ENCODE measurements around the gene LPP.

LPP gene

DNA sequence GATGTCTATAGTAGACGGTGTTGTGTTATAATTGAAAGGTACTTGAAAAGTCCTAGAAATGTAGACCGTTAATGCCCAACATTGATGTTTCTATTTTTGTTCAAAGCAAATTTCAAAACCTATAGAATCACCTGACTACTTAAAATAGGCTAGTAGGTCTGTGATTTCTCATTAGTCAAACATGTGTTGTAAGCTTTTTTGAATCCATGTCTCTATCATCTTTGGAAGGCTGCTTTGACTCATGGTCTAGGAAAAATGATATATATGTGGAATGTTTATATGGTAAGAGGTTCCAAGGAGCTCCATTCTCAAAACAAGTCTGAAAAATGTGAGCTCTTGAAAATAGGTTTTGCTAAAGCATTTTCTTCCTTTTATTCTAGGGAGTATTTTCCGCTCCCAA, 375.3 kb downstream of the LPP start:
- no peak for DNase-seq

DNA sequence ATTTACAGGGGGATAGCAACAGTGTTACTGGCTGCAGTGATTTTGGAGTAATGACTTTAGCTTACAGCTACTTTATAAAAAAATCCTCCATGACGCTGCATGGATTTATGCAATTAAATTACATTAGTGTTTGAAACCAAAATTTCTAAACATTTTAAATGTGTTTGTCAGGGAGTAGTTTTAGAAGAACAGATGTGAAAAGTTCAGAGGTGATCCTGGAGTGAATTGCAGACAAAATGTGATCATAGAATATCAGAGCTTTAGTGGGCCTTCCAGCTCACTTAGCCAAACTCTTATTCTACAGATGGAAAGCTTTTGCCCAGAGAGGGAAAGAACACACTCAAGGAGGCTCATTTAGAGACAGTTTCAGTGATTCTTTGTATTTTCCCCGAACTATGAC, 376.3 kb downstream of the LPP start:
- DNase-seq, result no peak

DNA sequence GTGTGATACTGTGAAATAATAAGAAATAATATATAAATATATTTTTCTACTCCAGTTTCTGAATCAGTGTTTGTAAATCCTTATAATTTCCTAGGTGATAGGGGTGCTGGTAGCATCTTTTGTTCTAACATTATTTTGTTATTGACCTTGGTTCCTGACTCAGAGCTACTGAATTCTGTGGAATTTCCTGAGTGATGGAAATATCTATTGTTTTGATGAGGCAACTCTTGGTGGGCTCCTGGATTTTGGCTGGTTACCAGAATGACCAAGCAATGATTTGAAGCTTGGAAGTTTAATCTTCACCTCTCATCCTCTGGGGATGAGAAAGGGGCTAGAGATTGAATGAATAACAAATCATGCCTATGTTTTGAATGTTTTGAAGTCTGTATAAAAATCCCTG, 377.3 kb downstream of the LPP start:
- no peak for DNase-seq

DNA sequence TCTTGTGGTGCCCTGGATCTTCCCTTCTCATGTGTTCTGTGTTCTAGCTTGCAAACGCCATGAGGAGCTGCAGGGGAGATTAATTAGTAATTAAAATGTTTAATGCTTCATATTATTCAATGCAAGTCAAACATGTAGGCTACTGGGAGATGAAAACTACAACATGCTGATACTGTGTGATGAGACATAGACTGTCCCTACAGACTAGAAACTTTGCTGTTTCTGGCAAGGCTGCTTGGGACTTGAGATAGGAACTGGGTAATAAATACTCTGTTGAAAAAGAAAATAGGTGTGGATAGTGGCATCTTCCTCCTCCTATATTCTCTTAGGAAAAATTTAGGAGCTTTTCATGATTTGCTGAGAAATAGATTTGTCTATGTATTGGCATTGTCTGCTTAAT, 379.2 kb downstream of the LPP start:
- DNase-seq, result no peak

DNA sequence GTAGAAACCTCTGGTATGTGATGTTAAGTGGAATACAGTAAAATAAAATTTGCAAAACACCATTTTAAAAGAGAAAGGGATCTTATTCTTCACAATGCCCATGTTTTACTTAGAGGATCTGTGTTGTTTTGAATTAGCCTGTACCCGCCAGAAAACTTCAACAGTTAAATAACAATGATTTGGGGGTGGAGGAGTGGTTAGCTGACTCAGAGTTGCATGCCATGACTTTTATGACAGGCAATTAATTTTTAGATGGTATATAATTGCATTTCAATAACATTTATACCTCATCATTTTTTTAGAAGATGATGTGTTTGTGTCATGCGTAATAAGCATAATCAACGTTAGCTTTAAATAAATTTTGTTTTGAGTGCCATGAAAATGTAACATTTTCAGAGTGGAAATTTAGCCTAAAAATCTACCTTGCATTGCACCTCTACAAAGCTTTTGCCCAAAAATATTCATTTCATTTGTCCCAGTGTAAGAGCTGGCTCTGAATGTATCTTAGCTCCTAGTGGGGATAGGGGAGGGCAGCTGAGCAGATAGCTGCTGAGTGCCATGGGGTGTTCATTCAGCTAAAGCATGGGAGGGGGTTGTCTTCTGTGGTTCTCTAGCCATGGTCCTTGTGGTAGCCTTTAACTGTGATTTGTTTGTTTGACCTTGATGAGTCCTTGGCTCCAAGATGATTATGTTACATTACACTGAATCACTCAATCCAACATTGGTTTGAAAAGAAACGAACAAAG, 379.8 kb downstream of the LPP start:
- no peak for DNase-seq

DNA sequence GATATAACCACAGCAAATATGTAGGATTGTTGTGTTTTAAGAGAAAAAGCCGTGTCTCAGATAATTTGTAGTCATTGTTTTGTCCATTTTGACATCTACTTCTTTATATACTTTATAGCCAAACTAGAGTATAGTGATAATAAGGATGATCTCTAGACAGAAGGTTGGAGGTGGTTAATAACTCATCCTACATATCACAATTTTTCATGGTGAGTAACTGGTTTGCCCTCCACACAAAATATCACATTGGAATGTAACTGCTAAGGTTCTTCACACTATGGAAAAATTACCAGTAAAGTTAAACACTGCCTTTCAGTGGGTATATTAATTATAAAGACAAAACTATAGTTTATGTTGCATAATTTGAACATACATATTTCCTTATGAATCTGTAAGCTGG, 380.7 kb downstream of the LPP start:
- DNase-seq, result no peak

DNA sequence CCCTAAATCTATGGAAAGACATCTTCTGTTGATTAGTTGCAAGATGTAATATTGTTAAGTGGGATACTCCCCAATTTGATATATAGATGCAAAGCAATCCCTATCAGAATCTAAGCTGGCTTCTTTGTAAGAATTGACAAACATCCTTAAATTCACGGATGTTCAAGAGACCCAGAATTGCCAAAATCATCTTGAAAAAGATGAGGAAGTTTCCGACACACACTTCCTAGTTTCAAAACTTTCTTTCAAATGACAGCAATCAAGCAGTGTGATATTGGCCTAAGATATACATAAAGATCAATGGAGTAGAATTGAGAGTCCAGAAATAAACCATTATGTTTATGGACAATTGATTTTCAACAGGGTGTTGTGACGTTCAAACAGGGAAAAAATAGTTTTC, 383.6 kb downstream of the LPP start:
- no peak for DNase-seq

DNA sequence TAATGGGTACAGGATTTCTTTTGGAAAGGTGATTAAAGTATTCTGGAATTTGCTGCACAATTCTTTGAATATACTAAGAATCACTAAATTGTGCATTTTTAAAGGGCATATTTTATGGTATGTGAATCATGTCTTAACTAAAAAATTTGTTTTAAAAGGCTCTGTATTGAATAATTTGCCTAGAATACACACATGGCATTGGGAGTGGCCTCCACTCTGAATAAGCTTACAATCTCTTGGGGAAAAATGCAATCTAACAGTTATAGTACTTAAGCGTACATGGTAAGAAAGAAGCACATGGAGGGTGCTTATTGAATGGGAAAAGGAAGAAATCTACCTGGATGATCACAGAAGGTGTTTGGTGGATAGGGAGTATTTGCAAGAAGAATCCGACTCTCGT, 385.1 kb downstream of the LPP start:
- DNase-seq, result no peak

DNA sequence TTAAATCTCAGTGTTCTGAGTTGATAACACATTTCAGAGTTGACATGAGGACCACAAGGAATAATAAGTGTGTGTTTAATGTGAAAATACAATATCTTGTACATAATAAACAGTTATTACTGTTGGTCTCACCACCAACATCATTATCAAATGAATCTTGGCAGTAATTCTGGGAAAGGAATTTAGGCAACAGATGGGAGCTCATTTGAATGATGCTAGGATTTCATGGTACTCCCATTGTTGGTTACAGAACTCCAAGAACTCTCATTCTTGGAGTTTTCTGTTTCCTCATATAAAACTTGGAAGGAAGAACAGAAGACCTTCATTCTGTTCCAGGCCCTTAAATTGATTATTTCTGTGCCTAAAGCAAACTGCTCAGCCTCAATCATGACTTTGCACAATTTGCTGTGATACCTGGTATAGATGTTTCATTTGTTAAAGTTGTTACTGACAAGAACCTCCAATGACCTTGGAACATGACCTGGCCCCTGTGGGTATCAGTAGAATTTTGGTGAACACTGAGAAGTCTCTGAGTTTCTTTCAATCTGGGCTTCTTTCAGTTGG, 385.8 kb downstream of the LPP start:
- no peak for DNase-seq

DNA sequence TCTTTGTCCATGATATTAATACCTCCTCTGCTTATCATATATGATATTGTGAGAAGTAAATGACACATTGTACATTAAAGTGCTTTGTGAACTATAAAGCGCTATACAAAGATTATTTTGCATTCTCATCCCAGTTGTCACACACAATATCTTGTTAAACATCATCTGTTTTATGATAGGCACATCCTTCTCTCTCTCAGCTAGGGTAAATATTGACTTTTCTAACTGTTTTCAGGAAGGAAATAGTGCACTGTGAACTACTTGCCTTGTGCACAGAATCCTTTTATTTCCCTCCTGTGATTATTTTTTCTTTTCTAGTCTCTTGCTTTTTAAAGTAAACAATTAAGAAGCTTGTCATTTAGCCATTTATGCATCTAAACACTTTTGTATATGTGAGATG, 388.2 kb downstream of the LPP start:
- no peak for DNase-seq

DNA sequence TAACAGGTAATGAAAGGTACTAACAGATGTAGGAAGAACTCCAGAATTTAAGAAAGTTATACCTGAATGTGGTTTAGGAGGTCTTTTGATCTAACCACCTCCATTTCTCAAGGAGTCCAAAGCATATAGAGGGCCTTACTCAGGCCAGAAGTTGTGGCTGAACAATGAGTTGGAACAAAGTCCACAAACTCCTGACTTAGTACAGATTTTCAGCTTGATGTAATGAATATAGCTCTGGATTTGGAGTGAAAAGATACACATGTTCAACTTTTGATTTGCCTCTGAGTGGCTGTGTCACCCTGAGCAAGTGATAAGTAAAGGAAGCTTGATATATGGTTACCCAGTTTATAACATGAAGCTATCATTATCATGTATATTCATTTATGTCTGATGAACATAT, 390.1 kb downstream of the LPP start:
- DNase-seq, result no peak

DNA sequence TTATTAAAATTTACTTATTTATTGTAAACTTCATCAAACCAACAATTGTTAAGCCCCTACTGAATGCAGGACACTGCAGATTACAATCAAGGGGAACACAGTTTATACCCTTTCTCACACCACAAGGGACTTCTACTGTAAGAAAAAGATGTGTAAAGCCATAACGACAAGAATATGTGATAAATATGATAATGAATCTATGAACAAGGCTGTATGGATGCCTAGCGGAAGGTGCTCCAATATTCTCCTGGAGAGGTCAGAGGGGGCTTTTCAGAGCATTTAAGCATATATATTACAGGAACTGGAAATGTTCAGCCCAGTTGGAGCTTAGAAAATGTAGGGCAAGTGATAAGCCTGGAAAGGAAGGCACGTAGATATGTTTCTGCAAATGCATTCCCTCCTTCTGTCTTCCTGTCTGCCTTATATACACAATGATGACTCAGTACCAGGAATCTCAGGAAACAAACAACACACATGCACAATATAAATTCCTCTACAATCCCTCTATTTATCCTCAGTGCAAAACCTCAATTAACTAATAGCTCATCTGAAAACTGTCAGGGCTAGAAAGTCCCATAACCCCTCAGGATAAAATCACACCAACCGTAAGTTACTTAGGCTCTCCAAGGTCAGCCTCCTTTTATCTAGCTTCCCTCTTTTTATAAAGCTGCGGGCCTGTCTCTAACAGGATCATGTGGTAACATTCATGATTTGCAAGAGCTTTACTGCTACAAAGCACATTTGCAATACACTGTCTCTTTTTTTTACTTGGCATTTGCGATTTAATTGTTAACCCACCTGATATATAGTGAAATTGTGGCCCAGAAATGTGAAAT, 393.1 kb downstream of the LPP start:
- DNase-seq, result no peak

DNA sequence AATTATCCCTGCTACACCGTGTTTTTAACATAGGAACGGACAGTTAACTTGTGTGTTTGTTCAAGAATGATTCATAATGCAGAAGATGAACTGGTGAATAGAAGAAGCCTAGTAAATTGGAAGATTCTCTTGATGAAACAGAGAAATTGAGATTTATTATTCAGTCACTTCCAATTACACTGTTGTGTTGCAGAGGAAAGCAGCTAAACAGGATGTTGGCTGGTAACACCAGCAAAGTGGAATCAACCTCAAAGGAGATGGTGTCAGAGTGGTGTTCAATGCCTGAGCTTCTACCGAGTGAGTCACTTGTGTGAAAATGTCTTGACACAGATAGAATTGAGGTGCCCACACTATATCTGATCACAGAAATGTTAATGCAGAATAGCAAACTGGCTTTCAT, 399.6 kb downstream of the LPP start:
- peak; percentile 27 for DNase-seq

DNA sequence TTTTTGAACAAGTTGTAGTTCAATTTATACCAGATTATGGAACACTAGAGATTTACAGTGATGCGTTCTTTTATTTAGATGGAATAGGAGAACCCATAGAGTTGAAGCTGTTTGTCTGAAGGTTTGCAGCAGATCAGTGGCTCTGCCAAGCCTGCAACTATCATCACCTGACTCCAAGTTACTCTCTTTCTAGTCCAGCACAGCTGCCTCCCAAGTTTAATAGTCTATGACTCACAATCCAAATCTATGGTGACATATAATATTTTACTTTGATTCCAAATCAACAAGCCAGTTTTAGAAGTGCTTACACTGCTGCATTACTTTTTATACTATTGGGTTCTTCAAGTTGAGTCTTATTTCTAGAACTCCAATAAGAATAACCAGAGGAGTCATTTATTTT, 400.4 kb downstream of the LPP start:
- no peak for DNase-seq

DNA sequence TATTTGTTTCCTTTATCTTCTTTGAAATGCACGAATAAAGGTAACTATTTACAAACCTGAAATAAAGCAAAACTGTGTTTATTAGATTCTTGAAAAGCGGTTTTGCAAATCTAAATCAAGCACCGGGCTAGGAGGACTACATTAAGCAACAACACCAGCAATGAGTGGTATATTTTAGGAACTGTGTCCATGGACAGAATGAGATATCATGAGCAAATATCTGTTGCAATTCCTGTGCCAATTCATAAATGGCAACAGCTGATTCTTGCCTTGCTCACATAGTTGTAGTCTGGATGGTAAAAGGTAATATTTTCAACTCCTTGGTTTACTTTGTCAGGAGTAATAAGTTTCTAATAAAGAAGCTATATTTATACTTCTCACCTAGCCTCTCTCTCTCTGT, 403.3 kb downstream of the LPP start:
- DNase-seq, result no peak

DNA sequence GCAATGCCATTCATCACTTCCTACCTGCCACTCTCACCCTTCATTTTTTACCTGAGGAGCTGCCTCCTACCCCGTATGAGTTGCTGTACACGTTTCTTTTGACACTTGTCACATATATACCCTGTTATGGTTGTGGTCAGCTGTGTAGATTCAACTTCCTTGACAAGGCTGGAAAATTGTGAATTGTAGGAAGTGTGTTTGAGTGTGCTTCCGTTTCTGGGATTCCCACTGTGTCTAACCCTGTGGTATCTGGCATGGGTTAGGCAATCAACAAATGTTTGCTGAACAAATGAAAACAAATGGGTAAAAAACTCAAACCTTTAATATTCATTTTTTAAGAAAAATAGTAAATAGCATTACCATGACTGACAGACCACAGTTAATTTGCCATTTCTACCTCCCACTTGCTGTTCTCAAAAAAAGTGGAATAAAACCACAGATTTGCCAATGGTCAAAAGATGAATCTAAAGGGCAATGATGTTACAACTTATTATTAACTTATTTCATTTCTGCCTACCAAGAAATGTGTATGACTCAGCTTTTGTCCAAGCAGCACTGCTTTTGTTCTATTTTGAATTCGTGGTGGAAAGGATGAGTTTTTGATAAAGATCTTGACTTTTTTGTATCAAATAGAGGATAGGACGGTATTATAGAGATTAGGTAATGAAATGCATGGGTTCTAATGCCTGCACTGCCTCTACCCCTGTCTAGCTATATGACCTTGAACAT, 404.6 kb downstream of the LPP start:
- DNase-seq, result no peak

DNA sequence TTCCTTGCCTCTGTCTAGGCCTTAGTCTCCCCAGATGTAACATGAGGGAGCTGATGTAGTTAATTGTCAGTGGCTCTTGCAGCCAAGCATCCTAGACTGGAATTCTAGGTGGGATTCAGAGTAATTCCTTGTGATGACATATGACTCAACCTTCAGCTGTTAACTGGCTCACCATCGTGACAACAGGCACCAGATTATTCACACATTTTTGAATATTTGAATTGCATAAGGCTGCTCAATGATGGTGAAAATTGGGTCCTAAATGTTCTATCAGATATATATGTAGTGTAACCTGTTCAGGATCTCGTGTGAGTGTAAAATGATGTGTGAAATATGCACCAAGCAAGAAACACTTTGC, 405.1 kb downstream of the LPP start:
- no peak for DNase-seq

DNA sequence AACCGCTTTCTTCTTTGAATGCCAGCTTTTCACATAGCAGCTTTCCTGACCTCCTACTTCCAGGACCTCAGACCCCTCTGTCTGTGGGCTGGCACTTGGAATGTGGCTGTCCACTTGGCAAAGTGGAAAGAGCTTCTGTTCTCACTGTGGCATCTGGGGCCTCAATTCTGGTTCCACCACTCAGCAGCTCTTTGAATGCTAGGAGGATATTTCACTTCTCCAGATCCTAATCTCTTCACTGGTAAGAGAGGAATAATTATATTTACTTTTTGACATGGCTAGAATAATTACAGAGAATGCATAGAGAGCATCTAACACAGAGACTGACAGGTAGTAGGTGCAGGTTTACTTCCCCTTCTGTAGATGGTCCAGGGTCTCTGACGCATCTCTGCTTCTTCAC, 405.9 kb downstream of the LPP start:
- DNase-seq, result no peak

DNA sequence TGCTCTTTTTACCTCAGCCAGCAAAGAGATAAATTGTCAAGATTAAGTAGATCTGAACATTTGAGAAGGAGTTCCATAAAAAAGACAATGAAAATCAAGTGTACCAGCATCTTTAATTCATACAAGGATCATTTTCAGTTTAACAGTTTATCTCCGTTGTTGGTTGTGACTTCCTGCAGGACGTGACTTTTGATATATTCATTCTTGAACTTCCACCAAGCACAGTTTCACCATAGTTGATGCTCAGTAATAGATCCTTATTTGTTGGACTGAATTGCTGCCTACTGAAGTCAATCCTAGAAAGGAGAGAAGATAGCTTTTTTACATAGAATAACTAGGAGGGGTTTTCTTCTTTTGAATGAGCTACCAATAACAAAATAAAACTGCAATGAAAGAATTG, 408.2 kb downstream of the LPP start:
- DNase-seq, result no peak

DNA sequence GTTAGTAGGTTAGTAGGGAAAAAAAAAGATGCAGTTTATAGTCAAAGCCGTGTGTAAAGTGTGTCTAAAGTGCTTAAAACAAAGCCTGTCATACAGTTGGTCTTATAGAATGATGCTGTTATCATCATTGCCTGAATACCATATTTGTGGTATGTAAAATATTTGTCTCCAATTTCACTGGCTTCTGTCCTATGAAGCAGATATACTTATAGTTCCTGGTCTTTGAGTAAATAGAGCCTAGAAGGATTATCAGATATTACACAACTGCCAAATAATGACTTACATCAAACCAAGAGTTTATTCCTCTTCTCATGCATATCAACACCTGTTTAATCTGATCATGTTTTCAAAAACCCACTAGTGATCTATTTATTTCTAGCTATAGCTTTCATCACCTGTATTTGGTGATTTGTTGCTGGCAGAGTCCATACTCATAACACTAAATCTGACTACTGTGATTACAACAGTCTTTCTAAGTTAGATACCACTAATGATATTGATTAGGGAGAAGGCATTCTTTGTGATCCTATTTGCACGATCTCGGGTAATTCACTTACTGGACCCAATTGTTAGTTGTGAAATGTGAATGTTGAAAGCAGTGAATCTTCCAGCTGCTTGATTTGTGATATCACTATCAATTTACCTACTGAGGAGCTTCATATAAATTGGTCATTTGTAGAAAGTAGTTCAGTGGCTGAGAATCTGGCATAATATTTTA, 413.7 kb downstream of the LPP start:
- no peak for DNase-seq

DNA sequence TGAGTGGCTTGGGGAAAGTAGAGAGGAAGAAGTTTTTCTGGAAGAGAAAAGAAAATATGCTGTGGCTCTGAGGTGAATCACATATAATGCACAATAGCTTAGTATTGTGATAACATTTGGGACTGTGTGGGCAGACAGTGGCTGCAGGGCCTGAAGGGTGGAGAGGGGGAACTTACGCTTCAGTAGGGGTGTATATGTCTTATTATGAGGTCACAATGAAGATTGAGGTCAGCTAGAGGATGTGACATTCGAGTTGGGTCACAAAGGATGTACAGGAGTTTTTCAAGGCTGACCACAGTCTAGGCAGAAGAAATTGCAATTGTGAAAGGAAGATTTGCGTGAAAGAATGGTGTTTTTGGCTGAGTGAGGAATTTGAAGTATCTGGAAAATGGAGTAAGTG, 414.8 kb downstream of the LPP start:
- no peak for DNase-seq

DNA sequence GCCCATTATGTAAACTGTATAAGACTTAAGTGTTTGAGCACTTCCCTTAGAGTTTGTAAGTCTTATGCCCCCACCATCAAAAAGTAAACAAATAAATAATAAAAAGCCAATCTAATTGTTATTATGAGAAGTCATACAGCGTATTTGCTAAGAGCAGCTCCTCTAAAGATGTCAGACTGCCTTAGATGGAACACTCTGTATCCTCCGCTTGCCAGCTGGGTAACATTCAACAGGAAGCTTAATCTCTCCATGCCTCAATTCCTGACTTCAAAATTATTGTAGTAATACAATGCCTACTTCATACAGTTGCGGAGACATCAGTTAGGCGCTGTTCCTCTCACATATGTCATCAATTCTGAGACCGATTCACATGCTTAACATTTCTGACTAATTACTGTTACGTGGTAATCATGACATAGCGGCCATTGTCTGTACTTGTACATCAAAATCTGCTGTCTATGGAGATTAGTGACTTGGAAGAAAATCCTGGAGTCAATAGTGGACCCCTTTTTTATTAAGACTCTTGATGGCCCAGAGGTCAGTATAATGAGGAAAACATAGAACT, 417.7 kb downstream of the LPP start:
- no peak for DNase-seq
